Right lobe of liver (tissue), 6 donors: ENCODE measurements around the gene CAPZA2. TPM values are rescaled to one million over a fixed set of nuclear protein-coding genes. Genes with fewer than 3 reads are reported as not detected.
"Not testable (repeated sequence)": the region's sequence is repeated elsewhere in the genome, so short reads cannot be mapped to it uniquely, and the experiment has no call there.

Source experiments
- ATAC-seq, 4 donors: fragments of 200-7000 bp; cut with Tn5 transposase; one replicate each; pipeline ENCODE4 v1.9.1; 2020; ENCODE audit warnings: mild to moderate bottlenecking in 4 of 4, moderate library complexity in 4 of 4
- DNase-seq, 3 donors: peaks; one replicate each; pipeline ENCODE4 v3.0.0-alpha.2; 2020
- H3K27ac ChIP-seq, 3 donors: fragments of 200-600 bp; one replicate each; pipeline ENCODE4 v1.8.0; 2022
- H3K27me3 ChIP-seq, 2 donors: fragments of 200-600 bp; one replicate each; pipeline ENCODE4 v1.8.0; 2022
- H3K36me3 ChIP-seq, 4 donors: fragments of 200-600 bp; sonication (generic) in 1 of 4; one replicate each; pipeline versions ENCODE4 v1.5.1 to v1.8.0; 2017 to 2022; ENCODE audit warnings: control low read depth in 1 of 4
- H3K4me1 ChIP-seq, 4 donors: fragments of 200-600 bp; sonication (generic) in 1 of 4; one replicate each; pipeline versions ENCODE4 v1.5.1 to v1.8.0; 2017 to 2022; ENCODE audit warnings: control low read depth in 1 of 4
- H3K4me3 ChIP-seq, 3 donors: fragments of 200-600 bp; one replicate each; pipeline ENCODE4 v1.8.0; 2022
- H3K9me3 ChIP-seq, 4 donors: fragments of 200-600 bp; sonication (generic) in 1 of 4; one replicate each; pipeline versions ENCODE4 v1.5.1 to v1.8.0; 2017 to 2022; ENCODE audit warnings: control low read depth in 1 of 4
- POLR2A ChIP-seq: fragments of 450-650 bp; IDR thresholded peaks from one replicate; pipeline ENCODE4 v1.6.1; 2017; ENCODE audit warnings: antibody characterized with exemption, mild to moderate bottlenecking
- WGBS: methylation state at CpG from one replicate; pipeline ENCODE4 v1.1.6; 2018; ENCODE audit warnings: low coverage, low lambda C conversion rate; ENCODE audit not compliant: insufficient coverage; ENCODE audit errors: missing lambda C conversion rate; 5-methylcytosine and 5-hydroxymethylcytosine counted together
- intact Hi-C, 2 donors: fragments of 100-400 bp; cut with DNase I; formaldehyde crosslinking; loops; one replicate each; pipeline versions ENCODE4 v1.11.2 to v1.14.1; 2022
- small RNA-seq, 2 experiments: library from RNA; depleted of rRNA; stranded (forward); fragments of <200 nt; gene quantifications; one replicate each; pipeline ENCODE3, GENCODE V24; 2016
- total RNA-seq, 6 experiments: library from RNA; depleted of rRNA in 2 of 6; stranded (reverse); fragments of >200 nt in 2 of 6; fragmentation: NEBNext Ultra II Directional in 3 of 6; extraction: Animal tissue kit (Norgen Biotek cat#: 25700) in 3 of 6; gene quantifications; one replicate each; pipeline versions ENCODE4 v1.1.0 to v1.2.4, GENCODE V29; 2016 to 2023
- TF ChIP-seq, protein P1 (sequence below), 4 donors: fragments of 200-600 bp in 3 of 4; fragments of 450-650 bp in 1 of 4; IDR thresholded peaks; one replicate each; pipeline versions ENCODE4 v1.5.1 to v1.8.0; 2016 to 2022; ENCODE audit warnings: antibody characterized with exemption in 4 of 4, mild to moderate bottlenecking in 2 of 4
- donor health status: DM: no; HTN: yes; CAD: no.
- donor health status: DM: no; HTN: no; CAD: no.
- donor health status: DM: no; HTN: no; CAD: no.
- donor health status: DM: no; HTN: yes; CAD: no.
- donor health status: DM: no; HTN: yes; CAD: no.

The CAPZA2 gene
- total RNA-seq, 6 experiments from 2014 or later, result 48.8 to 114 (median 89.8) TPM

DNA sequence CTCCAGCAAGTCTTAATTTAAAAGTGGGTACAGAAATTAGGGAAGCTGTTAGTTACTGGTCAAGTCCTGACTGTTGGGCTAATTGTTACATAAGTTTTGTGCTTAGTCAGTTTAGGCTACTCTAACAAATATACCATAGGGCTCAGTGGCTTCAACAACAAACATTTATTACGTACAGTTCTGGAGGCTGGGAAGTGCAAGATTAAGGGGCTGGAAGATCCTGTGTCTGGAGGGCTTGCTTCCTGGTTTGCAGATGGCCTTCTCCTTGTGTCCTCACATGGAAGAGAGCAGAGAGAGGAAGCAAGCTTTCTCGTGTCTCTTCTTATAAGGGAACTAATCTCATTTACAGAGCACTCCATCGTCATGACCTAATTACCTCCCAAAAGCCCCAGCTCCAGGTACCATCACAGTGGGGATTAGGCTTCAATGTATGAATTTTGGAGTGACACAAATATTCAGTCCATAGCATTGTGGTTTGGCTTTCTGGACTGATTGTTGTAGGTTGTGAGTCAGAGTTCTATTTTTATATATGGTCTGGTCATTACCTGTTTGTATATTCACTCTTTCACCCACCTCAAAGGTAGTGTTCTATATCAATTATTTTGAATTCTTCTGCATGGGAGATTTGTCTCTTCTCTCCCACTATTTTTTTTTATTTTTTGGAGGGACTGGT is 108.0 kb downstream of the CAPZA2 start:
- TF ChIP-seq, protein P1, sequence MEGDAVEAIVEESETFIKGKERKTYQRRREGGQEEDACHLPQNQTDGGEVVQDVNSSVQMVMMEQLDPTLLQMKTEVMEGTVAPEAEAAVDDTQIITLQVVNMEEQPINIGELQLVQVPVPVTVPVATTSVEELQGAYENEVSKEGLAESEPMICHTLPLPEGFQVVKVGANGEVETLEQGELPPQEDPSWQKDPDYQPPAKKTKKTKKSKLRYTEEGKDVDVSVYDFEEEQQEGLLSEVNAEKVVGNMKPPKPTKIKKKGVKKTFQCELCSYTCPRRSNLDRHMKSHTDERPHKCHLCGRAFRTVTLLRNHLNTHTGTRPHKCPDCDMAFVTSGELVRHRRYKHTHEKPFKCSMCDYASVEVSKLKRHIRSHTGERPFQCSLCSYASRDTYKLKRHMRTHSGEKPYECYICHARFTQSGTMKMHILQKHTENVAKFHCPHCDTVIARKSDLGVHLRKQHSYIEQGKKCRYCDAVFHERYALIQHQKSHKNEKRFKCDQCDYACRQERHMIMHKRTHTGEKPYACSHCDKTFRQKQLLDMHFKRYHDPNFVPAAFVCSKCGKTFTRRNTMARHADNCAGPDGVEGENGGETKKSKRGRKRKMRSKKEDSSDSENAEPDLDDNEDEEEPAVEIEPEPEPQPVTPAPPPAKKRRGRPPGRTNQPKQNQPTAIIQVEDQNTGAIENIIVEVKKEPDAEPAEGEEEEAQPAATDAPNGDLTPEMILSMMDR (IDR thresholded peaks at IDR 0.05), result no peak
- TF ChIP-seq POLR2A, result no peak

DNA sequence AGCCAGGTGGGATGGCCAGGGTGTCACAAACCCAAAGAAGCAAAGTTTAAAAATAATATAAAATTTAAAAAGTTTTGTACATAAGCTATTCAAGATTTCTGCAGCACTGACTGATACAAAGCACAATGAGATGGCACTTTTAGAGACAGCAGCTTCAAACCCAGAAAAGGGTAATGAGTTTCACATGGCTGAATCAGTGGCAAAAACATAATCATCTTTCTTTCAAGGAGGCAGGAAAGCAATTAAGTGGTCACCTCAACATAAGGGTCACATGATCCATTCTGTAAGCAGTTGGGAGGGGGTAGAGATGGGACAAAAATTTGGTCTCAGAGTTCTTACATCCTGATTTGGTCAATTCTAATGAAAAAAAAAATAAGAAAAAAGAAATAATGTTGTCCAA is 108.8 kb downstream of the CAPZA2 start:
- ATAC-seq, intact Hi-C loops: not testable (repeated sequence)

More for the DNA sequence above, 108.0 kb downstream of the CAPZA2 start:
- no peak for DNase-seq
- Histone ChIP-seq H3K4me1 (peaks cover 0 to 25% (median 5%) of the 10 kb centered on the region in 4 donors), H3K4me3 (no peak overlapping the region), H3K27me3 (no peaks in the 10 kb centered on the region), H3K27ac (no peak overlapping the region), H3K36me3 (no peaks in the 10 kb centered on the region), H3K9me3 (no peaks in the 10 kb centered on the region)
- intact Hi-C loops, result no loop called here
- WGBS, result 56% methylated on average over 3 of the region's 3 CpGs
- peak in 2 of 4 donors; percentile 27 to 38 for ATAC-seq

More for the DNA sequence above, 108.8 kb downstream of the CAPZA2 start:
- H3K4me3 ChIP-seq, H3K27ac ChIP-seq, H3K9me3 ChIP-seq, H3K27me3 ChIP-seq, H3K36me3 ChIP-seq, DNase-seq: not testable (repeated sequence)
- H3K4me1 ChIP-seq, result peaks cover 0 to 25% (median 5%) of the 10 kb centered on the region in 4 donors

Small RNA genes within 50 kb of the gene (small RNA-seq; reads per million reads assigned to genes)
- gene RF00019, result 0 reads per million in 2 experiments
- 0 reads per million in 2 experiments for gene RF02179
- gene RF02180, result 0 reads per million in 2 experiments
- gene RF02188, result 0 reads per million in 2 experiments
- 0 reads per million in 2 experiments for gene RNA5SP239

Other genes with a start within 250 kb of the CAPZA2 start
- gene MET, start 190.4 kb upstream of the CAPZA2 start, total RNA-seq, result 10 to 100 TPM; 32.9 to 45.2 (median 37.2) TPM
- gene ST7, start 90.9 kb downstream of the CAPZA2 start, total RNA-seq, result 10 to 100 TPM; 17.4 to 29.9 (median 22.4) TPM